Bronchial epithelial cell (primary cell): ENCODE results near the gene PPP2R5E. TPM values are rescaled to one million over a fixed set of nuclear protein-coding genes. Genes with fewer than 3 reads are reported as not detected.

Source experiments
- DNase-seq: peaks from one replicate; pipeline ENCODE4 v3.0.0-alpha.2; 2010; ENCODE audit warnings: low read depth
- FAIRE-seq: peaks from 2 replicates; lab custom pipeline; 2011; peaks lifted over from hg19 to GRCh38; lab: Jason Lieb, UNC
- H3K27me3 ChIP-seq: 2 replicates; pipeline ENCODE4 v1.5.1; 2011; ENCODE audit warnings: low read length; ENCODE audit not compliant: control insufficient read depth, insufficient read depth
- H3K36me3 ChIP-seq: 2 replicates; pipeline ENCODE4 v1.5.1; 2011; ENCODE audit warnings: low read length; ENCODE audit not compliant: control insufficient read depth, insufficient read depth
- H3K4me3 ChIP-seq: 2 replicates; pipeline ENCODE4 v1.5.1; 2011; ENCODE audit warnings: mild to moderate bottlenecking, low read depth, low read length, control low read depth
- total RNA-seq: library from RNA; depleted of rRNA; stranded (reverse); fragments of >200 nt; gene quantifications from 2 replicates; pipeline ENCODE4 v1.2.1, GENCODE V29; 2014
- TF ChIP-seq, protein P1 (sequence below): IDR thresholded peaks from 2 replicates; pipeline ENCODE4 v1.5.1; 2011; ENCODE audit warnings: mild to moderate bottlenecking, moderate library complexity, low read length, control low read depth, inconsistent platforms; ENCODE audit not compliant: insufficient read depth, severe bottlenecking

PPP2R5E gene
- total RNA-seq, 1 donor from 2014 or later, result 11.6 TPM

DNA sequence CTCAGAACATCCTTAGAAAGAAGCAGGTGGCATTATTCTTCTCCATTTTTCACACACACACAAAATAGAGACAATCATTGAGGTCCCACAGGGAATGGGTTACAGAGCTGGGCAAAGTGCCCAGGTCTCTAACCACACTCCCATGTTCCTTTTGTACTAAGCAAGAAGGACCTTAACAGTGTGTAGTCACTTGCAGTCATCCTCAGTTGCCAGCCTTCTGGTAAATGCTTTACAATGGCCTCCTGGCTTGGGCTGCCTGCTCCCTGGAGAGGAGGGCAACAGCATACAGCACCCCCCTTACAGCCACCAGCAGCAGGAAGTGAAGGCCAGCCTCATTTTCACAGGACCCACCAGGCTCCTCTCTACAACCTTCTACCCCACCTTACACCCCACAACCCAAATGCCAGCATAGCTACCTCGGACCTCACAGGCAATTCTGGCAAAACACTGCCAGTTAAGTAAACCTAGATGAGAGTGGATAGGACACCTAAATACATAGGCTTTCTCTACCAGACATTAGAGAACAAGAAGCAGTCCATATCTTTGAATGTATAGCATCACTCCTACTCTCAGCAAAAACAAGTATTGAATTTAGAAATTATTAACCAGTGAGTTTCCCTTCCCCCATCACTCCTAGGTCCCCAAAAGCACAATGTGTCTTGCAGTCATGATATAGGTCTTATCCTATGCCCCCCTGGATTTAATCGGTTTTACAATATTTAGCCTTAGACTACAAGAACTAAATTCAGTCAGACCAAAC is 88.1 kb downstream of the PPP2R5E start:
- no peak for FAIRE-seq
- no peaks in the 10 kb centered on the region for H3K36me3 ChIP-seq
- TF ChIP-seq, protein P1, sequence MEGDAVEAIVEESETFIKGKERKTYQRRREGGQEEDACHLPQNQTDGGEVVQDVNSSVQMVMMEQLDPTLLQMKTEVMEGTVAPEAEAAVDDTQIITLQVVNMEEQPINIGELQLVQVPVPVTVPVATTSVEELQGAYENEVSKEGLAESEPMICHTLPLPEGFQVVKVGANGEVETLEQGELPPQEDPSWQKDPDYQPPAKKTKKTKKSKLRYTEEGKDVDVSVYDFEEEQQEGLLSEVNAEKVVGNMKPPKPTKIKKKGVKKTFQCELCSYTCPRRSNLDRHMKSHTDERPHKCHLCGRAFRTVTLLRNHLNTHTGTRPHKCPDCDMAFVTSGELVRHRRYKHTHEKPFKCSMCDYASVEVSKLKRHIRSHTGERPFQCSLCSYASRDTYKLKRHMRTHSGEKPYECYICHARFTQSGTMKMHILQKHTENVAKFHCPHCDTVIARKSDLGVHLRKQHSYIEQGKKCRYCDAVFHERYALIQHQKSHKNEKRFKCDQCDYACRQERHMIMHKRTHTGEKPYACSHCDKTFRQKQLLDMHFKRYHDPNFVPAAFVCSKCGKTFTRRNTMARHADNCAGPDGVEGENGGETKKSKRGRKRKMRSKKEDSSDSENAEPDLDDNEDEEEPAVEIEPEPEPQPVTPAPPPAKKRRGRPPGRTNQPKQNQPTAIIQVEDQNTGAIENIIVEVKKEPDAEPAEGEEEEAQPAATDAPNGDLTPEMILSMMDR, result no peak
- no peak overlapping the region for H3K4me3 ChIP-seq
- no peak for DNase-seq
- H3K27me3 ChIP-seq, result no peaks in the 10 kb centered on the region

DNA sequence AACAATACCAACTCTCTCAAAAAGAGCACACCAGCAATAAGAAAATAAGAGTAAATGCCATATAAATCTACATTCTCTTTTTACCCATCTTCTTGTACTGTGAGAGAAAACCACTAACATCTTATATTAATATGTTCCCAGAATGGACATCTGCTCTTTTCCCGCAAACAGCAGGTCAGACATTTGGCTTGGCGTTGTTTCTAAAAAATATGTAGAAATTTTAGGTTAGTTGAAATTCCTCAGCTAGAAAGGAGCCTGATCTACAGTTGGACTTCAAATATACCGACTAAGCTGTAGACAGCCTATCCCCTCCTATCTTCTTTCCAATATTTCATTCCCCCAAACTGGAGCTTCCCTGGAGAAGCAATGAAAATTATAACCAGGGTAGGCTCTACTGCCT is 88.7 kb downstream of the PPP2R5E start:
- H3K36me3 ChIP-seq, result no peaks in the 10 kb centered on the region
- FAIRE-seq, result no peak
- TF ChIP-seq, protein P1, result no peak
- H3K4me3 ChIP-seq, result no peak overlapping the region
- H3K27me3 ChIP-seq, result no peaks in the 10 kb centered on the region
- no peak for DNase-seq

DNA sequence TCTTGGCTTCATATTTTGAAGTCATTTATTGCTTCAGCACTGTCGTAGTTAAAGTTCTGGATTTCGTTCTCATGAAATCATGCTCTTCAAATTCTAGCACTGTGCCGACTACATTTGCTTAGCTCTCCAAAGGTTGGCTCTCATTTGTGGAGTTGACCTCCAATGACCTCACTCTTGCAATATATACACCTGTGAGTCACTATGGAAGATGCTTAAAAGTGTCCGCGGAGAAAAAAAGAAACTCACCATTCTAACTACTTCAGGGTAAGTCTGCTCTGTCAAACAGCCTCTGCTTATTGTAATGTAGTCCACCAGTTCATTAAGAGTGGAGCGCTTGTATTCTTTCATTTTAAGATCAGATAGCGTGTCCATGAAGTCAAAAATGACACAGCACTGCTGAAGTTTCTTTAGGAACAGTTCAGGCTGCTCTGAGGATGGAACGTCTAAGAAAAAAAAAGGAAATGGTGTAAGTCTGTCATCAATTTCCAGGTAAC is 89.7 kb downstream of the PPP2R5E start:
- TF ChIP-seq, protein P1, result no peak
- peak; percentile 53 for DNase-seq
- Histone ChIP-seq H3K4me3 (no peak overlapping the region), H3K36me3 (no peaks in the 10 kb centered on the region), H3K27me3 (no peaks in the 10 kb centered on the region)
- FAIRE-seq, result no peak

DNA sequence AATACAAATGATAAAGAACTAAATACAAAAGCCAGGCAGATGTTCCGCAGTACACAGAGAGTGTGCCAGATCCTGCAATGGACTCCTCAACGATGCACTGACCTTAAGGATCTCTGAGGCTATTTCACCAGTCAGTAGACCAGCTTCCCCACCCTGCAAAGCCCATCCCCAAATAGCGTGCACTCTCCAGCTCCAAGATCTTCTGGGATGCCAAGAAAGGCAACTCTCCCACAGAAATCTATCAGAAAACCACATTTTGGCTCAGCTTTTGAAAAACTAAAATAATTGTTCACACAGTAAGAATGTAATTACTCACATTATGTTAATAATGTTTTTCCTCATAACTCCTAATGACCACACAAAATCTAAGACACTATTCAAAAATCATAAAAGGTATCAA is 90.4 kb downstream of the PPP2R5E start:
- TF ChIP-seq, protein P1, result no peak
- FAIRE-seq, result no peak
- no peaks in the 10 kb centered on the region for H3K36me3 ChIP-seq

DNA sequence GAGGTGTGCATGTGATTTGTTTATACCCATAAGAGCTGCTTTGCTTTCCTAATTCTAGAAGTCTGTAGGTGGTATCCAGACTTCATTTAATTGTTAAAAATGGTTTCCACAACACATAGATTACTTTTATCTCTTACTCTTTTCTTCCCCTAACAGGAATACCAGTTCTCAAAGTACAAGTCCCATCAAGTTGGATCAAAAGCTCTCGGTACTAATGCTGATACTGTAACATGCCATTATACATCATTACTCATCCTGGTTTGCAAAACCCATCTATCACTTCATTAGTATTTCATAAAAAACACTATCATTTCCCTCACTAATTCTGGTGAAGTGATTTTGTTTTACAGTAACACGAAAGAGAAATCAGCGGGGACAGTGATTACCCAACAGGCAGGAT is 94.3 kb downstream of the PPP2R5E start:
- H3K4me3 ChIP-seq, result no peak overlapping the region
- no peaks in the 10 kb centered on the region for H3K27me3 ChIP-seq
- FAIRE-seq (no peak), DNase-seq (peak; percentile 90)
- TF ChIP-seq, protein P1, result no peak
- H3K36me3 ChIP-seq, result no peaks in the 10 kb centered on the region

More for the DNA sequence above, 90.4 kb downstream of the PPP2R5E start:
- Histone ChIP-seq H3K27me3 (no peaks in the 10 kb centered on the region), H3K4me3 (no peak overlapping the region)
- DNase-seq, result no peak
